HG02759 (cell line): ENCODE data around the gene ORC6.
A peak's percentile ranks its signal among the peaks of the same experiment; 100 is the strongest.
"Not testable (repeated sequence)": the region's sequence is repeated elsewhere in the genome, so short reads cannot be mapped to it uniquely, and the experiment has no call there.

Source experiments
- ATAC-seq: cut with Tn5 transposase; IDR thresholded peaks from one replicate; pipeline ENCODE4 v1.9.1; 2021; ENCODE audit warnings: mild to moderate bottlenecking, moderate library complexity; ENCODE audit not compliant: unreplicated experiment

Gene ORC6

GRCh38 chr16:46689365-46690280 is at the start of gene ORC6:
Gene ORC6 (plus strand): TSS chr16:46689659. CDS start chr16:46689706, 47 bp downstream.
- peak; percentile 77 for ATAC-seq

- no peak for ATAC-seq
Observed at GRCh38 chr16:46648656-46649055, 40.8 kb upstream of the ORC6 start.

- no peak for ATAC-seq
Observed at GRCh38 chr16:46649588-46650253, 39.7 kb upstream of the ORC6 start.

- ATAC-seq: no peak
Observed at GRCh38 chr16:46650254-46650623, 39.2 kb upstream of the ORC6 start.

GRCh38 chr16:46651305-46651704 is 38.2 kb upstream of the ORC6 start:
- no peak for ATAC-seq

GRCh38 chr16:46658925-46659324 is 30.5 kb upstream of the ORC6 start:
- peak; percentile 93 for ATAC-seq

- ATAC-seq: no peak
Observed at GRCh38 chr16:46662123-46662522, 27.3 kb upstream of the ORC6 start.

- peak; percentile 92 for ATAC-seq
Observed at GRCh38 chr16:46673320-46674013, 16.0 kb upstream of the ORC6 start.

- ATAC-seq: not testable (repeated sequence)
Observed at GRCh38 chr16:46677943-46678342, 11.5 kb upstream of the ORC6 start.

GRCh38 chr16:46681867-46682266 is 7.6 kb upstream of the ORC6 start:
- ATAC-seq: not testable (repeated sequence)

- ATAC-seq: no peak
Observed at GRCh38 chr16:46686815-46687473, 2.5 kb upstream of the ORC6 start.

GRCh38 chr16:46687486-46687885 is 2.0 kb upstream of the ORC6 start:
- ATAC-seq: no peak

GRCh38 chr16:46688101-46688653 is 1.3 kb upstream of the ORC6 start:
- ATAC-seq: no peak

GRCh38 chr16:46688654-46689364 is 650 bp upstream of the ORC6 start, which contains the start of gene VPS35:
Gene VPS35 (minus strand): TSS chr16:46689178. CDS start chr16:46689133, 45 bp downstream.
- ATAC-seq: peak; percentile 84

- no peak for ATAC-seq
Observed at GRCh38 chr16:46690281-46691178, 1.1 kb downstream of the ORC6 start.

GRCh38 chr16:46691726-46692125 is 2.3 kb downstream of the ORC6 start:
- no peak for ATAC-seq

GRCh38 chr16:46693598-46693997 is 4.1 kb downstream of the ORC6 start:
- ATAC-seq: no peak

GRCh38 chr16:46695937-46696336 is 6.5 kb downstream of the ORC6 start:
- ATAC-seq: no peak

GRCh38 chr16:46696957-46697356 is 7.5 kb downstream of the ORC6 start:
- ATAC-seq: no peak
